Stimulated activated CD4-positive, alpha-beta T cell treated with anti-CD3 and anti-CD28 coated beads, TNF-alpha, amount 100 ng/mL, for 4 hours (primary cell): ENCODE measurements around the gene DNAH3.
"Not testable (repeated sequence)": the region's sequence is repeated elsewhere in the genome, so short reads cannot be mapped to it uniquely, and the experiment has no call there.

Experiments used
- DNase-seq, 3 experiments: peaks; one replicate each; pipeline ENCODE4 v3.0.0-alpha.2; 2020; ENCODE audit warnings: low read depth in 3 of 3

The DNAH3 gene

GRCh38 chr16:21150375-21151001 lies at the start of gene DNAH3:
DNAH3 (minus strand) TSS chr16:21150846; CDS start chr16:21150319, 527 bp downstream.
- DNase-seq = no peak

GRCh38 chr16:21199607-21200218 lies 49.1 kb upstream of the DNAH3 start:
- DNase-seq = no peak

- no peak for DNase-seq
Measured at GRCh38 chr16:21197621-21198020, 47.0 kb upstream of the DNAH3 start.

- DNase-seq = no peak
Measured at GRCh38 chr16:21197112-21197511, 46.5 kb upstream of the DNAH3 start.

GRCh38 chr16:21195330-21195729 lies 44.7 kb upstream of the DNAH3 start:
- DNase-seq = not testable (repeated sequence)

- DNase-seq = no peak
Measured at GRCh38 chr16:21194771-21195301, 44.2 kb upstream of the DNAH3 start.

GRCh38 chr16:21192991-21193390 lies 42.3 kb upstream of the DNAH3 start:
- no peak for DNase-seq

- no peak for DNase-seq
Measured at GRCh38 chr16:21190599-21190998, 40.0 kb upstream of the DNAH3 start.

GRCh38 chr16:21190013-21190412 lies 39.4 kb upstream of the DNAH3 start:
- no peak for DNase-seq

GRCh38 chr16:21189311-21189710 lies 38.7 kb upstream of the DNAH3 start:
- no peak for DNase-seq

GRCh38 chr16:21186326-21186691 lies 35.7 kb upstream of the DNAH3 start:
- no peak for DNase-seq

- no peak for DNase-seq
Measured at GRCh38 chr16:21185659-21186325, 35.1 kb upstream of the DNAH3 start.

GRCh38 chr16:21184834-21185233 lies 34.2 kb upstream of the DNAH3 start:
- DNase-seq = no peak

GRCh38 chr16:21183995-21184394 lies 33.3 kb upstream of the DNAH3 start:
- DNase-seq = no peak

GRCh38 chr16:21179983-21180365 lies 29.3 kb upstream of the DNAH3 start:
- no peak for DNase-seq

GRCh38 chr16:21179126-21179982 lies 28.7 kb upstream of the DNAH3 start:
- DNase-seq = no peak

- DNase-seq = no peak
Measured at GRCh38 chr16:21175397-21175796, 24.8 kb upstream of the DNAH3 start.

GRCh38 chr16:21172650-21173049 lies 22.0 kb upstream of the DNAH3 start:
- no peak for DNase-seq

- not testable (repeated sequence) for DNase-seq
Measured at GRCh38 chr16:21170116-21170515, 19.5 kb upstream of the DNAH3 start.

- no peak for DNase-seq
Measured at GRCh38 chr16:21169249-21169981, 18.8 kb upstream of the DNAH3 start.

- no peak for DNase-seq
Measured at GRCh38 chr16:21167929-21168602, 17.4 kb upstream of the DNAH3 start.
